OCI-LY3 (cell line): Measurements from ENCODE around the gene DSEL.

Experiments used
- H2AFZ ChIP-seq: fragments of 200-600, 300-600 bp; shearing (Covaris generic); 2 replicates; pipeline ENCODE4 v1.6.0; 2014; ENCODE audit warnings: antibody characterized with exemption, low read depth, low read length
- H3K27ac ChIP-seq: fragments of 200-600, 300-600 bp; sonication (generic); 2 replicates; pipeline ENCODE4 v1.5.1; 2014; ENCODE audit warnings: mild to moderate bottlenecking, low read length, moderate library complexity, mixed read lengths
- H3K27me3 ChIP-seq: fragments of 200-600, 300-600 bp; sonication (generic); 2 replicates; pipeline ENCODE4 v1.6.1; 2014; ENCODE audit warnings: low read depth, low read length, mixed read lengths
- H3K36me3 ChIP-seq: fragments of 200-600, 300-600 bp; sonication (generic); replicated peaks from 2 replicates; pipeline ENCODE3; 2014; ENCODE audit warnings: low read depth, low read length, mixed read lengths
- H3K4me1 ChIP-seq: fragments of 300-600, 200-600 bp; sonication (generic); 2 replicates; pipeline ENCODE4 v1.6.1; 2014; ENCODE audit warnings: low read length, mixed read lengths
- H3K4me2 ChIP-seq: fragments of 200-600, 300-600 bp; sonication (generic); 2 replicates; pipeline ENCODE4 v1.6.1; 2014; ENCODE audit warnings: low read length, mixed read lengths
- H3K4me3 ChIP-seq: fragments of 300-600, 200-600 bp; sonication (generic); 2 replicates; pipeline ENCODE4 v1.5.1; 2014; ENCODE audit warnings: antibody characterized with exemption, mild to moderate bottlenecking, low read length, moderate library complexity
- H3K79me2 ChIP-seq: fragments of 300-600, 200-600 bp; shearing (Covaris generic); 2 replicates; pipeline ENCODE4 v1.6.1; 2014; ENCODE audit warnings: mild to moderate bottlenecking, low read length, mixed read lengths
- H3K9ac ChIP-seq: fragments of 300-600, 200-600 bp; shearing (Covaris generic); 2 replicates; pipeline ENCODE4 v1.6.0; 2014; ENCODE audit warnings: mild to moderate bottlenecking, low read length, moderate library complexity
- H3K9me3 ChIP-seq: fragments of 200-600, 300-600 bp; shearing (Covaris generic); 2 replicates; pipeline ENCODE4 v1.6.1; 2014; ENCODE audit warnings: low read length, mixed read lengths; ENCODE audit not compliant: insufficient read depth
- H4K20me1 ChIP-seq: fragments of 200-600, 300-600 bp; sonication (generic); 2 replicates; pipeline ENCODE4 v1.6.1; 2016; ENCODE audit warnings: low read length, mixed read lengths; ENCODE audit not compliant: insufficient read depth
- CTCF ChIP-seq: fragments of 200-600, 300-600 bp; sonication (generic); IDR thresholded peaks from 2 replicates; pipeline ENCODE4 v1.5.1; 2014; ENCODE audit warnings: antibody characterized with exemption, low read length, low read depth
- EZH2phosphoT487 ChIP-seq: fragments of 200-600 bp; shearing (Covaris generic); IDR thresholded peaks from 2 replicates; pipeline ENCODE4 v1.6.1; 2018; ENCODE audit warnings: antibody characterized with exemption, mixed run types, low read depth

The DSEL gene

GRCh38 chr18:67484458-67484857 lies 32.1 kb downstream of the DSEL start:
- Histone ChIP-seq H3K4me3 (no peak overlapping the region), H3K36me3 (no peaks in the 10 kb centered on the region), H3K79me2 (no peaks in the 10 kb centered on the region), H4K20me1 (no peaks in the 10 kb centered on the region), H3K4me1 (no peaks in the 10 kb centered on the region), H3K9ac (no peak overlapping the region), H3K27ac (no peak overlapping the region), H2AFZ (no peak overlapping the region), H3K27me3 (no peaks in the 10 kb centered on the region), H3K9me3 (no peaks in the 10 kb centered on the region), H3K4me2 (no peak overlapping the region)
- TF ChIP-seq CTCF (no peak), EZH2phosphoT487 (no peak)

GRCh38 chr18:67483952-67484351 lies 32.6 kb downstream of the DSEL start:
- Histone ChIP-seq H3K27ac (no peak overlapping the region), H3K4me1 (no peaks in the 10 kb centered on the region), H4K20me1 (no peaks in the 10 kb centered on the region), H3K4me2 (no peak overlapping the region), H3K27me3 (no peaks in the 10 kb centered on the region), H3K9ac (no peak overlapping the region), H3K4me3 (no peak overlapping the region), H3K36me3 (no peaks in the 10 kb centered on the region), H2AFZ (no peak overlapping the region), H3K9me3 (no peaks in the 10 kb centered on the region), H3K79me2 (no peaks in the 10 kb centered on the region)
- TF ChIP-seq EZH2phosphoT487 (no peak), CTCF (no peak)

GRCh38 chr18:67483237-67483636 lies 33.3 kb downstream of the DSEL start:
- H3K27ac ChIP-seq: no peak overlapping the region
- no peak for TF ChIP-seq EZH2phosphoT487
- no peak for TF ChIP-seq CTCF
- H3K4me1 ChIP-seq: no peaks in the 10 kb centered on the region

GRCh38 chr18:67478249-67478648 lies 38.3 kb downstream of the DSEL start:
- no peak overlapping the region for H3K4me2 ChIP-seq
- TF ChIP-seq EZH2phosphoT487: no peak
- no peak for TF ChIP-seq CTCF
- no peaks in the 10 kb centered on the region for H3K4me1 ChIP-seq
- H3K9ac ChIP-seq: no peak overlapping the region
- no peaks in the 10 kb centered on the region for H3K36me3 ChIP-seq
- H2AFZ ChIP-seq: no peak overlapping the region
- H4K20me1 ChIP-seq: no peaks in the 10 kb centered on the region
- no peaks in the 10 kb centered on the region for H3K9me3 ChIP-seq
- no peaks in the 10 kb centered on the region for H3K27me3 ChIP-seq
- no peak overlapping the region for H3K27ac ChIP-seq
- no peaks in the 10 kb centered on the region for H3K79me2 ChIP-seq
- no peak overlapping the region for H3K4me3 ChIP-seq

More at GRCh38 chr18:67483237-67483636, 33.3 kb downstream of the DSEL start:
- Histone ChIP-seq H3K4me3 (no peak overlapping the region), H3K9ac (no peak overlapping the region), H3K79me2 (no peaks in the 10 kb centered on the region), H3K4me2 (no peak overlapping the region), H3K36me3 (no peaks in the 10 kb centered on the region), H4K20me1 (no peaks in the 10 kb centered on the region), H2AFZ (peak overlapping the region; percentile 42; the same call in 1 of the 2 replicates), H3K9me3 (no peaks in the 10 kb centered on the region), H3K27me3 (no peaks in the 10 kb centered on the region)
